ENCODE measurements around the gene RGS7.

RGS7 gene

DNA sequence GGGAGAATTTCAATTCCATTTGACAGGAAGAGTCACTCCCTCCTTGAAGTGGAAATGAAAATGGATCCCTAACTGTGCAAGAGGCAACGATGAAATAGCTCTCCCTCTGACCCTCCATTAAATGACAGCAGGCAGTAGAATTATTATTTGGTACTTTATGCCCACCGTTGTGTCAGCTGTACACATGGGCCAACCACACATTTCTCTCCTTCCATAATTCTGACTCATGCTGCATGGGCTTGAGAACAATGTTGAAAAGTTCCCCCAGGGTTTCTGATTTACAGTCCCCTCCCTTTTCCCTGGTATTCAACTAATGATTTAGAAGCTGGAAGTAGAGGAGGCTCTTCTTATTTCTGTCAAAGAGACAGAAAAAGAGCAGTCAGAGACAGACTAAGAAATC, 103.5 kb downstream of the RGS7 start:
- Histone ChIP-seq H3K36me3 (replicated peaks; ENCODE audit: low read depth, low read length) (no peaks in the 10 kb centered on the region), H4K20me1 (ENCODE audit: insufficient read depth, low read length) (no peaks in the 10 kb centered on the region), H3K9me3 (ENCODE audit: insufficient read depth, low read length) (no peaks in the 10 kb centered on the region), H3K4me2 (ENCODE audit: low read length) (no peak overlapping the region), H3K4me3 (ENCODE audit: low read length) (no peak overlapping the region), H3K4me1 (ENCODE audit: low read length) (no peaks in the 10 kb centered on the region), H3K27me3 (ENCODE audit: low read depth, low read length) (no peaks in the 10 kb centered on the region), H3K9ac (ENCODE audit: low read length) (no peak overlapping the region), H2AFZ (ENCODE audit: low read depth, low read length) (no peak overlapping the region), H3K27ac (ENCODE audit: low read length) (no peak overlapping the region), H3K79me2 (ENCODE audit: low read length) (no peaks in the 10 kb centered on the region)
- no peak for TF ChIP-seq EZH2phosphoT487 (IDR thresholded peaks at IDR 0.05; ENCODE audit: low read depth)
- TF ChIP-seq, protein P1, sequence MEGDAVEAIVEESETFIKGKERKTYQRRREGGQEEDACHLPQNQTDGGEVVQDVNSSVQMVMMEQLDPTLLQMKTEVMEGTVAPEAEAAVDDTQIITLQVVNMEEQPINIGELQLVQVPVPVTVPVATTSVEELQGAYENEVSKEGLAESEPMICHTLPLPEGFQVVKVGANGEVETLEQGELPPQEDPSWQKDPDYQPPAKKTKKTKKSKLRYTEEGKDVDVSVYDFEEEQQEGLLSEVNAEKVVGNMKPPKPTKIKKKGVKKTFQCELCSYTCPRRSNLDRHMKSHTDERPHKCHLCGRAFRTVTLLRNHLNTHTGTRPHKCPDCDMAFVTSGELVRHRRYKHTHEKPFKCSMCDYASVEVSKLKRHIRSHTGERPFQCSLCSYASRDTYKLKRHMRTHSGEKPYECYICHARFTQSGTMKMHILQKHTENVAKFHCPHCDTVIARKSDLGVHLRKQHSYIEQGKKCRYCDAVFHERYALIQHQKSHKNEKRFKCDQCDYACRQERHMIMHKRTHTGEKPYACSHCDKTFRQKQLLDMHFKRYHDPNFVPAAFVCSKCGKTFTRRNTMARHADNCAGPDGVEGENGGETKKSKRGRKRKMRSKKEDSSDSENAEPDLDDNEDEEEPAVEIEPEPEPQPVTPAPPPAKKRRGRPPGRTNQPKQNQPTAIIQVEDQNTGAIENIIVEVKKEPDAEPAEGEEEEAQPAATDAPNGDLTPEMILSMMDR (IDR thresholded peaks at IDR 0.05; ENCODE audit: low read depth, low read length) = no peak

DNA sequence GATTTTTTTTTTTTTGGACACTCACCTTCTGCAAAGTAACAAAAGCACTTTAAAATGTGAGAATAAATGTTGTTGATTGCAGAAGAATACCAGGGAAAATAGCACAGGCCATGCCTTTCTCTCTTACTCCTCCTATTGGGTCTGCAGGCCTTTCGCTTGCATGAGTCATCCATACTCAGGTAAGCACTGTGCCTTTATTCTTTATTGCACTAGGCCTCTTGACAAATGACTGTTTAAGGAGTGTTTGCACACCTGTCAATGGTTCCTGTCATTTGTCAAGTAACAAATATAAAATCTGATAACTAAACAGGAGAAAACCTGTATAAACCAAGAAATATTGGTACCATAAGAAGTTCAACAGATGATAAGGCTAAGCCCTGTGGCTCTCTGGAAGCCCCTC, 106.5 kb downstream of the RGS7 start:
- no peaks in the 10 kb centered on the region for H4K20me1 ChIP-seq (ENCODE audit: insufficient read depth, low read length)
- H3K9ac ChIP-seq (ENCODE audit: low read length) = no peak overlapping the region
- no peaks in the 10 kb centered on the region for H3K9me3 ChIP-seq (ENCODE audit: insufficient read depth, low read length)
- H3K4me2 ChIP-seq (ENCODE audit: low read length) = no peak overlapping the region
- H3K79me2 ChIP-seq (ENCODE audit: low read length) = no peaks in the 10 kb centered on the region
- H2AFZ ChIP-seq (ENCODE audit: low read depth, low read length) = no peak overlapping the region
- H3K27me3 ChIP-seq (ENCODE audit: low read depth, low read length) = no peaks in the 10 kb centered on the region
- H3K36me3 ChIP-seq (replicated peaks; ENCODE audit: low read depth, low read length) = no peaks in the 10 kb centered on the region
- H3K4me1 ChIP-seq (ENCODE audit: low read length) = no peaks in the 10 kb centered on the region
- H3K4me3 ChIP-seq (ENCODE audit: low read length) = no peak overlapping the region
- TF ChIP-seq EZH2phosphoT487 (IDR thresholded peaks at IDR 0.05; ENCODE audit: low read depth) = no peak
- TF ChIP-seq, protein P1 (IDR thresholded peaks at IDR 0.05; ENCODE audit: low read depth, low read length) = no peak
- no peak overlapping the region for H3K27ac ChIP-seq (ENCODE audit: low read length)

DNA sequence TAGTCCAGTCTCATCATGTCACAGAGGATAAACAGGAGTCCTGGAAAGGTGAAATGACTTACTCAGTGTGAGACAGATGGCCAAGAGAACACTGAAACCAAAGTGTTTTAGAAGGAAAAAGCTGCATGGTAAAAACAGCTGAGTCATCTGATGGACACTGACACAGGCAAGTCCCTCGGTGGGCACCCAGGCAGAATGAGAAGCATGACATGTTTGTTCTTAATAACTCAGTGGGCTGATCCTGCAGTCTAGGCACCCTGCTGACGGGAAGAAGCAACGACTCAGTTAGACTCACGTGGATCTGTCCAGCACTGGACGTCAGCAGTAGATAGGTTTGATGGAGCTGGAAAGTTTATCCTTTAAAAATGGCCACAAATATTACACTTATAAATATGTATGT, 116.9 kb downstream of the RGS7 start:
- Histone ChIP-seq H3K79me2 (ENCODE audit: low read length) (no peaks in the 10 kb centered on the region), H3K9me3 (ENCODE audit: insufficient read depth, low read length) (no peaks in the 10 kb centered on the region), H4K20me1 (ENCODE audit: insufficient read depth, low read length) (no peaks in the 10 kb centered on the region), H3K4me3 (ENCODE audit: low read length) (no peak overlapping the region), H3K27ac (ENCODE audit: low read length) (no peak overlapping the region), H3K9ac (ENCODE audit: low read length) (no peak overlapping the region), H2AFZ (ENCODE audit: low read depth, low read length) (no peak overlapping the region), H3K36me3 (replicated peaks; ENCODE audit: low read depth, low read length) (no peaks in the 10 kb centered on the region), H3K27me3 (ENCODE audit: low read depth, low read length) (0 out of 2 replicates have a peak, but pooled peaks cover 2% of the 10 kb centered on the region), H3K4me2 (ENCODE audit: low read length) (no peak overlapping the region), H3K4me1 (ENCODE audit: low read length) (no peaks in the 10 kb centered on the region)
- no peak for TF ChIP-seq EZH2phosphoT487 (IDR thresholded peaks at IDR 0.05; ENCODE audit: low read depth)
- TF ChIP-seq, protein P1 (IDR thresholded peaks at IDR 0.05; ENCODE audit: low read depth, low read length) = no peak

DNA sequence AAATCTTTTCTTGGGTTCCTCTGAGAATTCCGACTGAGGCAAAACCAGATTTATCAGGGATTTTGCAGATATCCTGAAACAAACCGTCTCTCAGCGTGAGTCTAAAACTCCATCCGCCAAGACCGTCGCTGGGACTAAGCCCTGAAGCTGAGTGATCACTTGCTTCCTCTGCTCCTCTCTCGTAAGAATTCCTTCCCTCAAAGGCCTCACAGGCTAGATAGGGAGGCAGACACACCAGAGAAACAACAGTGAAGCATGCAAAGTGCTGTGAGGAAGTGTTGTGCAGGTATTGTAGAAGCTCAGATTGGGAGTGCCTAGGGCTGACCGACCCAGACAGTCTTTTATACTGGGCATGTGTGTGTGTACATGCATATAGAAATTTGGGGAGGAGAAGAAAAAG, 119.1 kb downstream of the RGS7 start:
- Histone ChIP-seq H3K79me2 (ENCODE audit: low read length) (no peaks in the 10 kb centered on the region), H3K4me1 (ENCODE audit: low read length) (no peaks in the 10 kb centered on the region), H3K27me3 (ENCODE audit: low read depth, low read length) (no peaks in the 10 kb centered on the region), H4K20me1 (ENCODE audit: insufficient read depth, low read length) (no peaks in the 10 kb centered on the region), H3K36me3 (replicated peaks; ENCODE audit: low read depth, low read length) (no peaks in the 10 kb centered on the region), H3K4me2 (ENCODE audit: low read length) (no peak overlapping the region), H3K9ac (ENCODE audit: low read length) (no peak overlapping the region), H3K4me3 (ENCODE audit: low read length) (no peak overlapping the region), H3K27ac (ENCODE audit: low read length) (no peak overlapping the region), H3K9me3 (ENCODE audit: insufficient read depth, low read length) (no peaks in the 10 kb centered on the region), H2AFZ (ENCODE audit: low read depth, low read length) (no peak overlapping the region)
- TF ChIP-seq EZH2phosphoT487 (IDR thresholded peaks at IDR 0.05; ENCODE audit: low read depth) = no peak
- TF ChIP-seq, protein P1 (IDR thresholded peaks at IDR 0.05; ENCODE audit: low read depth, low read length) = no peak

All from OCI-LY3 (cell line).